GM12801 (cell line): ENCODE results near the gene C4A.
"Not testable (repeated sequence)": the region's sequence is repeated elsewhere in the genome, so short reads cannot be mapped to it uniquely, and the experiment has no call there.

Experiments used
- TF ChIP-seq, protein P1 (sequence below): IDR thresholded peaks from one replicate; pipeline ENCODE4 v1.5.1; 2011; ENCODE audit warnings: control low read depth; ENCODE audit not compliant: insufficient read length; ENCODE audit errors: extremely low read depth

C4A gene

DNA sequence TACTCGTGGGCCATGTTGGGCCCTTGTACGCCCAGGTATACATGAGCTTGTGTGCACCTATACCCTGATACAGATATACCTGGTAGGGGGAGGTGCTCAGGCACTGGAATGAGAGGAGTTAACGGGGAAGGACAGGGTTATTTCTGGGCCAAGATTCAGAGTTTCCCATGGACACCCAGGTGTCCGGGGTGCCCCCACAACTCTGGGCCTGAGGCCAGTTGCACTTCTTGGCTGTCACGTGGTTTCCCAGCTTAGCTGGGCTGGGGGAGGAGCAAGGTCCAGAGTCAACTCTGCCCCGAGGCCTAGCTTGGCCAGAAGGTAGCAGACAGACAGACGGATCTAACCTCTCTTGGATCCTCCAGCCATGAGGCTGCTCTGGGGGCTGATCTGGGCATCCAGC is at the start of gene C4A:
Gene C4A (plus strand): TSS at position 314 of the 400 bp plus-strand sequence. CDS start 51 bp downstream, at position 365.
- TF ChIP-seq, protein P1, sequence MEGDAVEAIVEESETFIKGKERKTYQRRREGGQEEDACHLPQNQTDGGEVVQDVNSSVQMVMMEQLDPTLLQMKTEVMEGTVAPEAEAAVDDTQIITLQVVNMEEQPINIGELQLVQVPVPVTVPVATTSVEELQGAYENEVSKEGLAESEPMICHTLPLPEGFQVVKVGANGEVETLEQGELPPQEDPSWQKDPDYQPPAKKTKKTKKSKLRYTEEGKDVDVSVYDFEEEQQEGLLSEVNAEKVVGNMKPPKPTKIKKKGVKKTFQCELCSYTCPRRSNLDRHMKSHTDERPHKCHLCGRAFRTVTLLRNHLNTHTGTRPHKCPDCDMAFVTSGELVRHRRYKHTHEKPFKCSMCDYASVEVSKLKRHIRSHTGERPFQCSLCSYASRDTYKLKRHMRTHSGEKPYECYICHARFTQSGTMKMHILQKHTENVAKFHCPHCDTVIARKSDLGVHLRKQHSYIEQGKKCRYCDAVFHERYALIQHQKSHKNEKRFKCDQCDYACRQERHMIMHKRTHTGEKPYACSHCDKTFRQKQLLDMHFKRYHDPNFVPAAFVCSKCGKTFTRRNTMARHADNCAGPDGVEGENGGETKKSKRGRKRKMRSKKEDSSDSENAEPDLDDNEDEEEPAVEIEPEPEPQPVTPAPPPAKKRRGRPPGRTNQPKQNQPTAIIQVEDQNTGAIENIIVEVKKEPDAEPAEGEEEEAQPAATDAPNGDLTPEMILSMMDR = not testable (repeated sequence)

DNA sequence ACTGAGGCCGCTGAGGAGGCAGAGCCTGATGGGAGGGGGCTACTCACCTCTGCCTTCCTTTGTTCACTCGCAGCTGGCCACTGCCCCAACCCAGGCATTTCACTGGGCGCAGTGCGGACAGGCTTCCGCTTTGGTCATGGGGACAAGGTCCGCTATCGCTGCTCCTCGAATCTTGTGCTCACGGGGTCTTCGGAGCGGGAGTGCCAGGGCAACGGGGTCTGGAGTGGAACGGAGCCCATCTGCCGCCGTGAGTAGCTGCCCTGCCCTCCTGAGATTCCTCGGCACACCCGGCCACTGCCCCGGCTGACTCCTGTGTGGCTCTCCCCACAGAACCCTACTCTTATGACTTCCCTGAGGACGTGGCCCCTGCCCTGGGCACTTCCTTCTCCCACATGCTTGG is 48.3 kb upstream of the C4A start:
- TF ChIP-seq, protein P1 = no peak

DNA sequence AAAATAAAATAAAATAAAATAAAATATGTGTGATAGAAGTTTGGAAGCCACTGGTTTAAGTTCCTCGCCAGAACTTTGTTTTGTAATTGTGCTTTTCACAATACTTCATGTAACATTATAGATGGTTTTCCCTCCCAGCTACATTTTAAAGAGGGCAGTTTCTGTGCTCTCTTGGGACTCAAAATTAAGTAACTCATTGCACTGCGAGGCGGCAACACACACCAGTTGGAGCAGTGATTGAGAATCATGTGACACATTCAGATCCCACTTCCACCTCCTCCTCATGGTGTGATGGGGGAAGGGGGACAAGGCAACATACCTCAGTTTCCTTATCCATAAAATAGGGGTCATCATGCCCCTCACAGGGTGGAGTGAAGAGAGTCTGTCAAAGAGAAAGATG is 46.8 kb upstream of the C4A start:
- TF ChIP-seq, protein P1 = no peak

DNA sequence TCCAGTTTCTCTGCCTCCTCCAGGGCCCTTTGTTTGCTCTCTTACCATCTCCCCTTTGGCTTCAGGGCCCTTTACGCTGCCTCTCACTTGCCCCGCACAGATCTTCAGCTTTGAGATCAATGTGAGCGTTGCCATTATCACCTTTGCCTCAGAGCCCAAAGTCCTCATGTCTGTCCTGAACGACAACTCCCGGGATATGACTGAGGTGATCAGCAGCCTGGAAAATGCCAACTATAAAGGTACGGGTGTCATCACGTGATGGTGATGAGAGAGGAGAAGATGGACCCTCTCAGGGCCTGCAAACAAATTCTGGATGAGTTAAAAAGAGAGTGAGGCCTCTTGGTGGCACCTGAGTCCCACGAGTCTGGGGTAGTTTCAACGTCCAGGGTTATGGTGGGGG is 46.0 kb upstream of the C4A start:
- TF ChIP-seq, protein P1 = no peak

DNA sequence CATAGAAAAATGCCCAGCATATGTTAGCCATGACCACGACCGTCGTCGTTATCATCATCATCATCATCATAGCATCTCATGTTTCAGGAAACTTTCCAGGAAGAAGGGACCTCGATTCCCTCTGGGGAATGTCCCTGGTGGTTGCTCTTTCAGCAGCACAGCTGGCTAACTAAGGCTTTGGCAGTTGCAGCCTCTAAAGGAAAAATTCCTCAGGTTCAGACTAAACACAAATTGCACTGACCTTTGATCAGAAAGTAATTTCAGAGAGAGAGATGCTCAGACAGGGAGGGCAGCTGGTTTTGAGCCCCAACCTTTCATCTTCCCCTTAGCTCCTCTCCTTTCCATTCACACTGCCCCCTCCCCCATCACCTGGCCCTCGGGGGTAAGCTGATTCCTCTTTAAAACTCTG is 41.6 kb upstream of the C4A start:
- TF ChIP-seq, protein P1 = no peak

DNA sequence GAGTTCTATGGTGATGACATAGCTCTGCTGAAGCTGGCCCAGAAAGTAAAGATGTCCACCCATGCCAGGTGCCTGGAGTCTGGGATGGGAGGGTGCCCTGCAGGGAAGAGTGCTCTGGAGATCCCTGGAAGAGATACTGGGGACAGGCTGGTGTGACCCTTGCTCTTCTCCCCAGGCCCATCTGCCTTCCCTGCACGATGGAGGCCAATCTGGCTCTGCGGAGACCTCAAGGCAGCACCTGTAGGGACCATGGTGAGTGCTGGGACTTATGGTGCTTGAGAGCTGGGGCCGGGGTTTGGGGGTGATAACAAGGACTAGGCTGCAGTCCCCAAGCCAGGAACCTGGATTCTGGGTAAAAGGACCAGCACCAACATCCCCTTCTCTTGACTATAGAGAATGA is 38.1 kb upstream of the C4A start:
- TF ChIP-seq, protein P1 = no peak

DNA sequence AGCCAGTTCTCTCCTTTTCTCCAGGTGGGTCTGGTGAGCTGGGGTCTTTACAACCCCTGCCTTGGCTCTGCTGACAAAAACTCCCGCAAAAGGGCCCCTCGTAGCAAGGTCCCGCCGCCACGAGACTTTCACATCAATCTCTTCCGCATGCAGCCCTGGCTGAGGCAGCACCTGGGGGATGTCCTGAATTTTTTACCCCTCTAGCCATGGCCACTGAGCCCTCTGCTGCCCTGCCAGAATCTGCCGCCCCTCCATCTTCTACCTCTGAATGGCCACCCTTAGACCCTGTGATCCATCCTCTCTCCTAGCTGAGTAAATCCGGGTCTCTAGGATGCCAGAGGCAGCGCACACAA is 36.7 kb upstream of the C4A start:
- TF ChIP-seq, protein P1 = no peak
